HCT116 (cell line): ENCODE measurements around the gene KRCC1. TPM values are rescaled to one million over a fixed set of nuclear protein-coding genes. Genes with fewer than 3 reads are reported as not detected.

Experiments used
- ATAC-seq: fragments of 200-7000 bp; cut with Tn5 transposase; 2 replicates; pipeline ENCODE4 v1.9.1; 2020; ENCODE audit warnings: mild to moderate bottlenecking, moderate library complexity
- BruUV-seq: library from RNA; stranded (reverse); fragments of 400-500 nt; replicated peaks from 2 replicates; lab custom pipeline; 2021; lab: Mats Ljungman, UMichigan
- CTCF ChIA-PET: fragments of 300-600 bp; sonication (Branson Sonifier 250); formaldehyde crosslinking; loops from one replicate; lab custom pipeline; 2021; ENCODE audit warnings: antibody characterized with exemption; lab: Charles Lee
- POLR2A ChIA-PET: fragments of 300-600, 350-600 bp; sonication (Branson Sonifier 250); formaldehyde crosslinking; loops from one replicate; lab custom pipeline; 2021; ENCODE audit warnings: antibody characterized with exemption; lab: Charles Lee
- RAD21 ChIA-PET, 2 experiments: fragments of 300-600 bp; sonication (Branson Sonifier 250); formaldehyde crosslinking; loops; one replicate each; lab custom pipeline; 2023; ENCODE audit warnings: low total read pairs in 2 of 2; ENCODE audit not compliant: uncharacterized antibody in 2 of 2, unreplicated experiment in 2 of 2, low non-redundant PET in 1 of 2; lab: Charles Lee
- DNase-seq: peaks from one replicate; pipeline ENCODE4 v3.0.0-alpha.2; 2010; ENCODE audit warnings: low read depth, low spot score
- H2AFZ ChIP-seq: fragments of 200-600 bp; shearing (Covaris generic), sonication (generic); 2 replicates; pipeline ENCODE4 v1.6.1; 2017; ENCODE audit warnings: low read depth, mixed run types, mixed read lengths, antibody characterized with exemption, low read length; ENCODE audit not compliant: poor library complexity, severe bottlenecking
- H3K27ac ChIP-seq: 2 replicates; pipeline ENCODE4 v1.5.1; 2012; ENCODE audit warnings: low read depth, low read length
- H3K27me3 ChIP-seq: fragments of 200-600 bp; sonication (generic); 2 replicates; pipeline ENCODE4 v1.6.1; 2016; ENCODE audit warnings: mixed run types, low read length, mixed read lengths; ENCODE audit not compliant: insufficient read depth
- H3K36me3 ChIP-seq, 2 experiments: fragments of 200-500 bp in 1 of 2; fragments of 200-600 bp in 1 of 2; sonication (Bioruptor generic) in 1 of 2; sonication (generic) in 1 of 2; 2 replicates each; pipeline versions ENCODE4 v1.5.1 to v1.6.1; 2014 to 2016; ENCODE audit warnings: low read length in 2 of 2, inconsistent platforms in 1 of 2, mixed read lengths in 1 of 2, mixed run types in 1 of 2; ENCODE audit not compliant: insufficient read depth in 2 of 2, control insufficient read depth in 1 of 2
- H3K4me1 ChIP-seq, 2 experiments: fragments of 200-600 bp in 1 of 2; sonication (generic) in 1 of 2; 2 replicates each; pipeline versions ENCODE4 v1.5.1 to v1.6.1; 2012 to 2017; ENCODE audit warnings: low read length in 2 of 2, inconsistent platforms in 1 of 2, mild to moderate bottlenecking in 1 of 2, mixed read lengths in 1 of 2, mixed run types in 1 of 2, moderate library complexity in 1 of 2; ENCODE audit not compliant: insufficient read depth in 2 of 2, control insufficient read depth in 1 of 2
- H3K4me2 ChIP-seq: fragments of 200-600 bp; sonication (generic); 2 replicates; pipeline ENCODE4 v1.6.1; 2017; ENCODE audit warnings: mixed run types, low read length, mixed read lengths
- H3K4me3 ChIP-seq, 2 experiments: fragments of 200-600 bp in 1 of 2; sonication (generic) in 1 of 2; replicated peaks in 1 of 2; 2 replicates each; pipeline ENCODE4 v1.5.1; 2011 to 2016; ENCODE audit warnings: low read length in 2 of 2, control low read depth in 1 of 2, low read depth in 1 of 2, mild to moderate bottlenecking in 1 of 2, mixed read lengths in 1 of 2, mixed run types in 1 of 2
- H3K79me2 ChIP-seq: fragments of 200-600 bp; sonication (generic); 2 replicates; pipeline ENCODE4 v1.6.1; 2017; ENCODE audit warnings: mild to moderate bottlenecking, mixed run types, low read length, moderate library complexity, mixed read lengths; ENCODE audit not compliant: insufficient read depth
- H3K9ac ChIP-seq: fragments of 200-600 bp; sonication (generic); 2 replicates; pipeline ENCODE4 v1.6.1; 2016; ENCODE audit warnings: low read length, mixed read lengths
- H3K9me2 ChIP-seq: fragments of 200-600 bp; sonication (generic), shearing (Covaris generic); 2 replicates; pipeline ENCODE4 v1.6.1; 2017; ENCODE audit warnings: mixed run types, mild to moderate bottlenecking, moderate library complexity; ENCODE audit not compliant: insufficient read depth
- H3K9me3 ChIP-seq, 2 experiments: fragments of 200-500 bp in 1 of 2; fragments of 200-600 bp in 1 of 2; sonication (Bioruptor generic) in 1 of 2; sonication (generic) in 1 of 2; 2 replicates each; pipeline ENCODE4 v1.6.1; 2014 to 2017; ENCODE audit warnings: low read length in 2 of 2, mixed read lengths in 2 of 2, inconsistent platforms in 1 of 2, low read depth in 1 of 2, mild to moderate bottlenecking in 1 of 2, mixed run types in 1 of 2, moderate library complexity in 1 of 2; ENCODE audit not compliant: control insufficient read depth in 1 of 2, insufficient read depth in 1 of 2
- H4K20me1 ChIP-seq: fragments of 200-600 bp; sonication (generic), shearing (Covaris generic); 2 replicates; pipeline ENCODE4 v1.6.1; 2017; ENCODE audit warnings: mixed run types, mild to moderate bottlenecking, moderate library complexity; ENCODE audit not compliant: insufficient read depth
- CBX3 ChIP-seq: IDR thresholded peaks from 2 replicates; pipeline ENCODE4 v1.6.1; 2012; ENCODE audit warnings: low read depth
- CEBPB ChIP-seq: IDR thresholded peaks from 2 replicates; pipeline ENCODE4 v1.6.1; 2012; ENCODE audit warnings: low read depth
- ELF1 ChIP-seq: IDR thresholded peaks from 2 replicates; pipeline ENCODE4 v1.6.1; 2012; ENCODE audit warnings: low read depth, borderline replicate concordance
- EZH2 ChIP-seq: fragments of 200-600 bp; sonication (generic); IDR thresholded peaks from 2 replicates; pipeline ENCODE4 v1.6.1; 2017; ENCODE audit warnings: antibody characterized with exemption, mixed run types
- FOSL1 ChIP-seq: IDR thresholded peaks from 2 replicates; pipeline ENCODE4 v1.6.1; 2012; ENCODE audit warnings: low read depth
- JUND ChIP-seq: IDR thresholded peaks from 2 replicates; pipeline ENCODE4 v1.6.1; 2012
- POLR2A ChIP-seq: IDR thresholded peaks from 2 replicates; pipeline ENCODE4 v1.7.0; 2011; ENCODE audit warnings: borderline replicate concordance; ENCODE audit not compliant: insufficient read depth, insufficient read length; ENCODE audit errors: extremely low read depth
- POLR2AphosphoS5 ChIP-seq: IDR thresholded peaks from 2 replicates; pipeline ENCODE4 v1.6.1; 2011; ENCODE audit warnings: mild to moderate bottlenecking, low read depth, low read length, moderate library complexity
- RAD21 ChIP-seq: IDR thresholded peaks from 2 replicates; pipeline ENCODE4 v1.6.1; 2012; ENCODE audit warnings: low read depth, mild to moderate bottlenecking
- SIN3A ChIP-seq: IDR thresholded peaks from 2 replicates; pipeline ENCODE4 v1.6.1; 2012; ENCODE audit warnings: low read depth
- SP1 ChIP-seq: IDR thresholded peaks from 2 replicates; pipeline ENCODE4 v1.6.1; 2012; ENCODE audit warnings: low read depth
- SRF ChIP-seq: IDR thresholded peaks from 2 replicates; pipeline ENCODE4 v1.6.1; 2012; ENCODE audit warnings: low read depth
- TCF7L2 ChIP-seq: IDR thresholded peaks from 2 replicates; pipeline ENCODE4 v1.7.0; 2011; ENCODE audit warnings: borderline replicate concordance, inconsistent platforms; ENCODE audit not compliant: insufficient read depth, insufficient read length; ENCODE audit errors: extremely low read depth
- YY1 ChIP-seq: IDR thresholded peaks from 2 replicates; pipeline ENCODE4 v1.6.1; 2011; ENCODE audit warnings: low read length, low read depth, moderate library complexity, mild to moderate bottlenecking; ENCODE audit not compliant: insufficient replicate concordance; ENCODE audit errors: extremely low read depth
- ZFX ChIP-seq: fragments of 450-650 bp; IDR thresholded peaks from 2 replicates; pipeline ENCODE4 v1.6.1; 2017
- intact Hi-C: fragments of 100-400 bp; cut with micrococcal nuclease; formaldehyde crosslinking; loops from 2 replicates; pipeline ENCODE4 v1.10.0; 2022
- total RNA-seq: library from RNA; stranded (reverse); gene quantifications from one replicate; pipeline ENCODE4 v1.2.1, GENCODE V29; 2021; ENCODE audit not compliant: unreplicated experiment
- TF ChIP-seq, protein P1 (sequence below): IDR thresholded peaks from 2 replicates; pipeline ENCODE4 v1.6.1; 2012
- TF ChIP-seq, protein P2 (sequence below): IDR thresholded peaks from 2 replicates; pipeline ENCODE4 v1.6.1; 2012
- TF ChIP-seq, protein P3 (sequence below): IDR thresholded peaks from 2 replicates; pipeline ENCODE4 v1.6.1; 2011; ENCODE audit warnings: mild to moderate bottlenecking, low read length, moderate library complexity; ENCODE audit not compliant: insufficient replicate concordance; ENCODE audit errors: extremely low read depth
- TF ChIP-seq, protein P4 (sequence below), 3 experiments: fragments of 200-600 bp in 1 of 3; sonication (generic) in 1 of 3; IDR thresholded peaks in 2 of 3; conservative IDR thresholded peaks in 1 of 3; 2 replicates each; pipeline ENCODE4 v1.5.1; 2012 to 2017; ENCODE audit warnings: low read depth in 2 of 3, low read length in 2 of 3, antibody characterized with exemption in 1 of 3, borderline replicate concordance in 1 of 3, control low read depth in 1 of 3, mild to moderate bottlenecking in 1 of 3, mixed read lengths in 1 of 3, mixed run types in 1 of 3, moderate library complexity in 1 of 3; ENCODE audit not compliant: insufficient read depth in 1 of 3

KRCC1 gene
- total RNA-seq, 1 experiment from 2014 or later: 5.8 TPM

DNA sequence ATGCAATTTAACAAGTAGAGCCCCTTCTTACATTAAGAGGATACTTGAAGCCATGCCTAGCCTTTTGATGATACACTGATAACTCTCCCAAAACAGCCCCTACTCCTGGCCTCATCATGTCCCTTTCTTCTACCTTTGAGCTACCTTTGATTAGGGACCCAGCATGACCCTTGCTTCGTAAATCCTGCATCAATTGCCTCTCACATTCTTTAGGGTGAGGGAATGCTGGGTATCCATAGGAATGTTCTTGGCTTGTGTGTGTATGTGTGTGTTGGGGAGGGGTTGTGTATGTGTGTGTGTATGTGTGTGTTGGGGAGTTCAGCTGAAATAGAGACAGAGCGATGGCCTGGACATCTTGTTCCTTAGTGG lies 5.3 kb upstream of the KRCC1 start:
- Histone ChIP-seq H3K4me1 (peaks cover 3 to 10% of the 10 kb centered on the region in 2 experiments; a peak in 3 of 4 replicates), H3K9me2 (no peaks in the 10 kb centered on the region), H3K79me2 (no peaks in the 10 kb centered on the region), H3K36me3 (no peaks in the 10 kb centered on the region), H3K4me2 (no peak overlapping the region), H2AFZ (no peak overlapping the region), H3K9ac (no peak overlapping the region), H3K4me3 (no peak overlapping the region), H4K20me1 (no peaks in the 10 kb centered on the region), H3K27me3 (no peaks in the 10 kb centered on the region), H3K27ac (no peak overlapping the region), H3K9me3 (no peaks in the 10 kb centered on the region)
- ChIA-PET POLR2A (interaction anchor here (0.5 to 1.9 kb wide), 3 partner anchors 11 to 403 kb away, joined by 3 to 8 read pairs (median 4); partner anchors contain the start of gene RNU2-63P), CTCF (interaction anchor here (0.6 to 3.9 kb wide), 31 partner anchors 8 to 532 kb away, joined by 3 to 113 read pairs (median 4); partner anchors contain the start of gene RNU2-63P), RAD21 (interaction anchor here (1.1 to 1.6 kb wide), 3 partner anchors 99 to 125 kb away, joined by 3 to 15 read pairs (median 13); no protein-coding TSS in a partner anchor)
- no peak for ATAC-seq
- TF ChIP-seq TCF7L2 (no peak), POLR2A (no peak), POLR2AphosphoS5 (no peak), CEBPB (no peak), SIN3A (no peak), ZFX (no peak), CBX3 (no peak), SRF (no peak), YY1 (no peak), SP1 (no peak), FOSL1 (no peak), EZH2 (no peak), JUND (no peak), ELF1 (no peak), RAD21 (no peak)
- TF ChIP-seq, protein P1, sequence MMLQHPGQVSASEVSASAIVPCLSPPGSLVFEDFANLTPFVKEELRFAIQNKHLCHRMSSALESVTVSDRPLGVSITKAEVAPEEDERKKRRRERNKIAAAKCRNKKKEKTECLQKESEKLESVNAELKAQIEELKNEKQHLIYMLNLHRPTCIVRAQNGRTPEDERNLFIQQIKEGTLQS: no peak
- TF ChIP-seq, protein P2, sequence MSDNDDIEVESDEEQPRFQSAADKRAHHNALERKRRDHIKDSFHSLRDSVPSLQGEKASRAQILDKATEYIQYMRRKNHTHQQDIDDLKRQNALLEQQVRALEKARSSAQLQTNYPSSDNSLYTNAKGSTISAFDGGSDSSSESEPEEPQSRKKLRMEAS: no peak
- TF ChIP-seq, protein P3, sequence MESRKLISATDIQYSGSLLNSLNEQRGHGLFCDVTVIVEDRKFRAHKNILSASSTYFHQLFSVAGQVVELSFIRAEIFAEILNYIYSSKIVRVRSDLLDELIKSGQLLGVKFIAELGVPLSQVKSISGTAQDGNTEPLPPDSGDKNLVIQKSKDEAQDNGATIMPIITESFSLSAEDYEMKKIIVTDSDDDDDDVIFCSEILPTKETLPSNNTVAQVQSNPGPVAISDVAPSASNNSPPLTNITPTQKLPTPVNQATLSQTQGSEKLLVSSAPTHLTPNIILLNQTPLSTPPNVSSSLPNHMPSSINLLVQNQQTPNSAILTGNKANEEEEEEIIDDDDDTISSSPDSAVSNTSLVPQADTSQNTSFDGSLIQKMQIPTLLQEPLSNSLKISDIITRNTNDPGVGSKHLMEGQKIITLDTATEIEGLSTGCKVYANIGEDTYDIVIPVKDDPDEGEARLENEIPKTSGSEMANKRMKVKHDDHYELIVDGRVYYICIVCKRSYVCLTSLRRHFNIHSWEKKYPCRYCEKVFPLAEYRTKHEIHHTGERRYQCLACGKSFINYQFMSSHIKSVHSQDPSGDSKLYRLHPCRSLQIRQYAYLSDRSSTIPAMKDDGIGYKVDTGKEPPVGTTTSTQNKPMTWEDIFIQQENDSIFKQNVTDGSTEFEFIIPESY: no peak
- TF ChIP-seq, protein P4, sequence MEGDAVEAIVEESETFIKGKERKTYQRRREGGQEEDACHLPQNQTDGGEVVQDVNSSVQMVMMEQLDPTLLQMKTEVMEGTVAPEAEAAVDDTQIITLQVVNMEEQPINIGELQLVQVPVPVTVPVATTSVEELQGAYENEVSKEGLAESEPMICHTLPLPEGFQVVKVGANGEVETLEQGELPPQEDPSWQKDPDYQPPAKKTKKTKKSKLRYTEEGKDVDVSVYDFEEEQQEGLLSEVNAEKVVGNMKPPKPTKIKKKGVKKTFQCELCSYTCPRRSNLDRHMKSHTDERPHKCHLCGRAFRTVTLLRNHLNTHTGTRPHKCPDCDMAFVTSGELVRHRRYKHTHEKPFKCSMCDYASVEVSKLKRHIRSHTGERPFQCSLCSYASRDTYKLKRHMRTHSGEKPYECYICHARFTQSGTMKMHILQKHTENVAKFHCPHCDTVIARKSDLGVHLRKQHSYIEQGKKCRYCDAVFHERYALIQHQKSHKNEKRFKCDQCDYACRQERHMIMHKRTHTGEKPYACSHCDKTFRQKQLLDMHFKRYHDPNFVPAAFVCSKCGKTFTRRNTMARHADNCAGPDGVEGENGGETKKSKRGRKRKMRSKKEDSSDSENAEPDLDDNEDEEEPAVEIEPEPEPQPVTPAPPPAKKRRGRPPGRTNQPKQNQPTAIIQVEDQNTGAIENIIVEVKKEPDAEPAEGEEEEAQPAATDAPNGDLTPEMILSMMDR (IDR thresholded peaks at IDR 0.05 in 2 of 3, conservative IDR thresholded peaks at IDR 0.05 in 1 of 3; ENCODE audit: borderline replicate concordance in 1 of 3, insufficient read depth in 1 of 3, low read depth in 2 of 3, low read length in 2 of 3): no peak
- no peak for DNase-seq
- intact Hi-C loops: loop anchor here (1.0 to 10.0 kb wide), 3 partner anchors 99 to 394 kb away; partner anchors contain the start of gene FOXI3
- BruUV-seq: no TSS peak
